ENCODE measurements around the gene VENTX.
"Not testable (repeated sequence)": the region's sequence is repeated elsewhere in the genome, so short reads cannot be mapped to it uniquely, and the experiment has no call there.

VENTX gene

GRCh38 chr10:133214468-133215410 is 22.9 kb upstream of the VENTX start:
- DNase-seq (ENCODE audit: low read depth in 2 of 2) = no peak

DNA sequence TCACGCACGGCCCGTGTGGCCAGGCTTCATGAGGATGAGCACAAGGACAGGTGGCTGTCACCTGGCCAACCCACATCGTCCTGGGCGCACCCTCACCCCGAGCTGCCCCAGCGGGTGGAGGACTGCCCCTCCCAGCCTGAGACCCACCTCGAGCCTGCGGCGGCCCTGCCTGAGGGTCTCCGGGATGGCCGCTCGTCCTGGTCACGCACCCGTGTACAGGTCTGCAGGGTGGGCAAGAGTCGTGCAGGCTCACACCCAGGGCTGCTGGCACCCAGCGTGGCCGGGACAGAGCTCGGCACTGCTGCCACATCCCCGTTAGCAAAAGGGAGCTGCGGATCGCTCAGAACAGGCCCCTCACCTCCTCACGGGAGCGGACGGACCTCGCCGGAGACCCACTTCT is 22.1 kb upstream of the VENTX start:
- no peak for DNase-seq (ENCODE audit: low read depth in 2 of 2)

GRCh38 chr10:133216776-133217175 is 20.9 kb upstream of the VENTX start:
- no peak for DNase-seq (ENCODE audit: low read depth in 2 of 2)

- DNase-seq (ENCODE audit: low read depth in 2 of 2) = no peak
Measured at GRCh38 chr10:133217800-133218589, 19.7 kb upstream of the VENTX start.

GRCh38 chr10:133218891-133219290 is 18.8 kb upstream of the VENTX start:
- DNase-seq (ENCODE audit: low read depth in 2 of 2) = no peak

DNA sequence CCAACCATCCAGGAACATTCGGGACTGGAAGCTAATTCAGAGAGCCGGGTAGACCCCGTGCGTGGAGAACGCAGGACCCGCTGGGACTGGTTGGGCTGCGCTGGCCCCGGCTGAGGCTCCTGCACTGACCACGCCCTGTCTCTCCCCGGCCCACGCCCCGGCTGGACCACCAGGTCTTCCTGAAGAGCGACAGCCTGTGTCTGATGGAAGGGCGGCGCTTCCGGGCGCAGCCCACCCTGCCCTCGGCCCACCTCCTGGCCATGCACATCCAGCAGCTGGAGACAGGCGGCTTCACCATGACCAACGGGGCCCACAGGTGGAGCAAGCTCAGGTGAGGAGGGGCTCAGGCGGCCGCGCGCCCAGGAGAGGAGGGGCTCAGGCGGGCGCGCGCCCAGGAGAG is 17.9 kb upstream of the VENTX start:
- no peak for DNase-seq (ENCODE audit: low read depth in 2 of 2)

- DNase-seq (ENCODE audit: low read depth in 2 of 2) = no peak
Measured at GRCh38 chr10:133221331-133221730, 16.3 kb upstream of the VENTX start.

DNA sequence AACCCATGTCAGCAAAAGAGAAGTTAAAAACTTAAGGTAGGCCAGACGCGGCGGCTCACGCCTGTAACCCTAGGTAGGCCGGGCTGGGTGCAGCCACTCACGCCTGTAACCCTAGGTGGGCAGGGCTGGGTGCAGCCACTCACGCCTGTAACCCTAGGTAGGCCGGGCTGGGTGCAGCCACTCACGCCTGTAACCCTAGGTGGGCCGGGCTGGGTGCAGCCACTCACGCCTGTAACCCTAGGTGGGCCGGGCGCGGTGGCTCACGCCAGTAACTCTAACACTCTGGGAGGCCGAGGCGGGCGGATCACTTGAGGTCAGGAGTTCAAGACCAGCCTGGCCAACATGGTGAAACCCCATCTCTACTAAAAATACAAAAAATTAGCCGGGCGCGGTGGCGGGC is 15.9 kb upstream of the VENTX start:
- DNase-seq (ENCODE audit: low read depth in 2 of 2) = not testable (repeated sequence)

GRCh38 chr10:133224076-133224475 is 13.6 kb upstream of the VENTX start:
- DNase-seq (ENCODE audit: low read depth in 2 of 2) = no peak

- no peak for DNase-seq (ENCODE audit: low read depth in 2 of 2)
Measured at GRCh38 chr10:133224756-133225372, 12.8 kb upstream of the VENTX start.

DNA sequence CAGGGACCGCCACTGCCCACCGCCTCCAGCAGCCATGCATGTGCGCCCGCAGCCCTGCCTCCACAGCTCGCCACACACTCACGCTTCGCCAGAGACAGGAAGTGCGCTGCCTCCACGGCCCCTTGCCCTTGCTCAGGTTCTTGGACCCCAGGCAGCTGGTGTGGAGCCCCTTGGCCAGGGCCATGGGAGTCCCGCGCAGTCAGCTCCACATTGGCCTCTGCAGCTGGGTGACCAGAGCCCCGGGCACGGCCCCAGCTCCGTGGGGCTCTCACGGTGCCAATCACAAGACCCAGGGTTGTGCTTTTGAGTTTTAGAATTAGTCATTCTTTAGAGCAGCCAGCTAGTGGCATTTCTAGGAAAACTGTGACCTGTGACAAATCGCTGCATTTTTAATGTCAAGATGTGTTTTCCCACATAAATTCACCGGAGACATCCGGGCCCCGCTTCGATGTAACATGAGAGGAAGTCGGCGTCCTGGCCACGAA is 11.9 kb upstream of the VENTX start:
- DNase-seq (ENCODE audit: low read depth in 2 of 2) = no peak

DNA sequence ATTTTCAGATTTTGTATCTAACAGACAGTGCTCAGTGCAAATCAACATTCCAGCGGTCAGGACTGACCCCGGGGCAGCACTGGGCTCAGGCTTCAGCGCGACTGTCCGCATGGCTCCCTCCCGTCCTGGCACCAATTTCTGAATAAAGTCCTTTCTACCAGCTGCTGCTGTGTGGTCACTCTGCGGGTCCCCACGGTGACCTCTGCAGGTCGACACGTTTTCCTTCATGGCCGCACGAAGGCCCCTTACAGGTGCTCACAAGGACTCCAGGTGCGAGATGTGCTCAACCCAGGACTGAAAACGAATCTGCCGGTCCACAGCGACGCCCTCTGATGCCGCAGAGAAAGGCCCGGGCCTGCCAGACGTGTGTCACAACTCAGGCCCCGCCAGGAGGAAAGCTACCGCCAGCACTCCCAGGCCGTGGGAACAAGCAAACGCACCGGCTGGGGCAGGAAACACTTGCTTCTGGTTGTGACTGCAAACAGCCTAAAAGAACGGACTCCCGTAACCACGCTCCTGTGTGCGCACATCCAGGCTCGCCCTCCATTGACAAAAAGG is 11.3 kb upstream of the VENTX start:
- DNase-seq (ENCODE audit: low read depth in 2 of 2) = no peak

- no peak for DNase-seq (ENCODE audit: low read depth in 2 of 2)
Measured at GRCh38 chr10:133227256-133227655, 10.4 kb upstream of the VENTX start.

DNA sequence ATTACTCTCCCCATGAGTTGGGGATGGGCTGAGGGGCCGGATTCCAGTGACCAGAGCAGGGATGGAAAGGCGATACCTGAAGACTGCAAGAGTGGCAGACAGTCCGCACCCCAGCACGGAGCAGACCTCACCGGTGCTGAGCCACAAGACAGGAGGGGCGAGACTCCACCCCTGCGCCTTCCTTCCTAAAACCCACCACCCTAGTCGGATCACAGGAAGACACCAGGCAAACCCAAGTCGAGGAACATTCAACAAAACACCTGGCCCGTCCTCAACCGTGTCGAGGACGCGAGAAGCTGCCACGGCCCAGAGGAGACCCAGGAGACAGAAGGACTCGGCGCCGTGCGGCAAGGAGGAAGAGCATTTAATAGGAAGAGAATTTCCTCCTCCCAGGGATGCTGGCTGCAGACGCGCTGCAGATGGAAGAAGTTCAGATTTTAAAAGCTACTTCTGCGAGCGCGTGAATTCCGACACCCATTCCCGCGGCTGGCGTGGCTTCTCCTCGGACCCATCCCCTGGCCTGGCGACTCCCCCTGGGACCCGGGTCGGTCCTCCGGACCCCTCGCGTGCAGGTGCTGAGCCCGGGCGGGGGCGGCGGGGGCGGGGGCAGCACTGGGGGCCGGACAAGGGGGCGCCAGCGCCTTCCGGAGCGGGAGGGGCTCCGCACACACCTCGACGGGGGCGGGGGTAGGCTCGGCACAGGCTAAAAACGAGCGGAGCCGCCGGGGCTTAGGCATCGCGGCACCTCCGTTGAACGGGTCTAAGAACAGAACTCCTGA is 8.2 kb upstream of the VENTX start:
- DNase-seq (ENCODE audit: low read depth in 2 of 2) = no peak

- no peak for DNase-seq (ENCODE audit: low read depth in 2 of 2)
Measured at GRCh38 chr10:133230044-133230361, 7.7 kb upstream of the VENTX start, which contains the start of gene UTF1. TSS of gene UTF1 (plus strand) at chr10:133230217. CDS start at chr10:133230289, 72 bp downstream.

GRCh38 chr10:133230387-133231195 is 7.1 kb upstream of the VENTX start:
- DNase-seq (ENCODE audit: low read depth in 2 of 2) = no peak

- no peak for DNase-seq (ENCODE audit: low read depth in 2 of 2)
Measured at GRCh38 chr10:133231244-133231945, 6.3 kb upstream of the VENTX start.

DNA sequence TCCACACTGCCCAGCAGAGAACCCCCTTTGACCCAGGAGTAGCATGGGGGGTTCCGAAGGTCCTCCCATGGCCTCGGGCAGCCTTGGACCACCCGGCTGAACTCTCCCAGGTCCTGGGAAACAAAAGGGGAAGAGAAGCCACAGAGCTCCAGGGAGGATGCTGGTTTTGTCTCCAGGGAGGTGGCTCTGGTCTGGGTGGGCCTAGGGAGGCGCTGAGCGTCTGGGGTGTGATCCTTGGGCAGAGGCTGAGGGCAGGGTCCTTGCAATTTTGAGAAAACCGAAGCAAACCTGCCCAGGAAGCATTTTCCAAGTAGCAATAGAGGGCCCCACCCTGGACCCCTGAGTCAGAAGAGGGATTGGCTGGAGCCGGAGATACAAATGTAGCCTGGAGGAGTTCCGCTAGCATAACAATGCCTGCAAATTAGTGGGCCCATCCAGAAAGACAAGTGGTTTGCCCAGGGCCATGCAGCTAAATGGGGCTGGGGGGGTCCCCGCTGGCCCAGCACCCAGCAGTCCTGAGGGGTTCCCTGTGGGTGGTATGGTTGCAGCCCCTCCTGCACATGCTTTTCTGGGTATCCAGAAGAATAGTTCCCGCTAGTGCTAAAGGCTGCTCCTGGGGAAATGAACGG is 5.6 kb upstream of the VENTX start:
- DNase-seq (ENCODE audit: low read depth in 2 of 2) = no peak

DNA sequence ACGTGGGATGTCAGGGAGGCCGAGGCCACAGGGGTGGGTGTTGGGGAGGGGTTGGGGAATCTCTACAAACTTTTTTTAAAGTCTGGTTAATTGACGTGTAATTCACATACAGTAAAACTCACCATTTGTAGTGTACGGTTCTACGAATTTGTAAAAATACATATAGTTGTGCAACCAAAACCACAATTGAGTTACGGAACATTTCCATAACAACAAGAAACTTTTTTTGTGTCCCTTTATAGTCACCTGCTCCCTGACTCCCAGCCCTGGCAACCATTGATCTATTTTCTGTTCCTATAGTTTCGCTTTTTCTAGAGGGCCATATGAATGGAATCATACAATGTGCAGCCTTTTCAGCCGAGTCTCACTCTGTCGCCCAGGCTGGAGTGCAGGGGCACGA is 2.9 kb upstream of the VENTX start:
- not testable (repeated sequence) for DNase-seq (ENCODE audit: low read depth in 2 of 2)
